Keratinocyte (primary cell): ENCODE results near the gene DYNLT2. TPM values are rescaled to one million over a fixed set of nuclear protein-coding genes. Genes with fewer than 3 reads are reported as not detected.

Experiments
- DNase-seq: peaks from one replicate; pipeline ENCODE4 v3.0.0-alpha.2; 2011; ENCODE audit warnings: low read depth, missing footprints, low spot score
- FAIRE-seq: peaks from 2 replicates; lab custom pipeline; 2011; peaks lifted over from hg19 to GRCh38; lab: Jason Lieb, UNC
- H2AFZ ChIP-seq: 2 replicates; pipeline ENCODE4 v1.6.0; 2012; ENCODE audit warnings: low read length, control low read depth, inconsistent platforms; ENCODE audit not compliant: control insufficient read depth
- H3K27ac ChIP-seq: 2 replicates; pipeline ENCODE4 v1.5.1; 2011; ENCODE audit warnings: low read length; ENCODE audit not compliant: control insufficient read depth, insufficient read depth
- H3K27me3 ChIP-seq: 3 replicates; pipeline ENCODE4 v1.6.0; 2011; ENCODE audit warnings: low read length; ENCODE audit not compliant: control insufficient read depth, insufficient read depth; ENCODE audit errors: extremely low read depth
- H3K36me3 ChIP-seq, 2 experiments: 2 replicates in 1 of 2; 3 replicates in 1 of 2; pipeline ENCODE4 v1.5.1; 2011; ENCODE audit warnings: low read length in 2 of 2, mild to moderate bottlenecking in 1 of 2; ENCODE audit not compliant: control insufficient read depth in 2 of 2, insufficient read depth in 2 of 2; ENCODE audit errors: extremely low read depth in 1 of 2
- H3K4me1 ChIP-seq: 3 replicates; pipeline ENCODE4 v1.5.1; 2011; ENCODE audit warnings: low read length; ENCODE audit not compliant: control insufficient read depth, insufficient read depth; ENCODE audit errors: extremely low read depth
- H3K4me2 ChIP-seq: 3 replicates; pipeline ENCODE4 v1.6.0; 2011; ENCODE audit warnings: low read depth, low read length; ENCODE audit not compliant: control insufficient read depth, insufficient read depth; ENCODE audit errors: extremely low read depth
- H3K4me3 ChIP-seq, 3 experiments: fragments of 200-600 bp in 1 of 3; sonication (generic) in 1 of 3; 2 replicates in 2 of 3; 3 replicates in 1 of 3; pipeline ENCODE4 v1.5.1; 2011 to 2016; ENCODE audit warnings: low read length in 3 of 3, mild to moderate bottlenecking in 3 of 3, control low read depth in 2 of 3, inconsistent platforms in 1 of 3, low read depth in 1 of 3, mixed read lengths in 1 of 3, mixed run types in 1 of 3, moderate library complexity in 1 of 3; ENCODE audit not compliant: control insufficient read depth in 2 of 3, insufficient read depth in 2 of 3; ENCODE audit errors: extremely low read depth in 1 of 3
- H3K79me2 ChIP-seq: 2 replicates; pipeline ENCODE4 v1.6.0; 2012; ENCODE audit warnings: low read length; ENCODE audit not compliant: control insufficient read depth, insufficient read depth
- H3K9ac ChIP-seq: 3 replicates; pipeline ENCODE4 v1.6.0; 2011; ENCODE audit warnings: low read length; ENCODE audit not compliant: control insufficient read depth, insufficient read depth; ENCODE audit errors: extremely low read depth
- H3K9me1 ChIP-seq: 3 replicates; pipeline ENCODE4 v1.6.0; 2011; ENCODE audit warnings: low read length; ENCODE audit not compliant: control insufficient read depth, insufficient read depth; ENCODE audit errors: extremely low read depth
- H3K9me3 ChIP-seq: 2 replicates; pipeline ENCODE4 v1.5.1; 2012; ENCODE audit warnings: low read depth, low read length; ENCODE audit not compliant: control insufficient read depth
- H4K20me1 ChIP-seq: 3 replicates; pipeline ENCODE4 v1.6.0; 2011; ENCODE audit warnings: low read length; ENCODE audit not compliant: control insufficient read depth, insufficient read depth; ENCODE audit errors: extremely low read depth
- CTCF ChIP-seq, 3 experiments: IDR thresholded peaks in 1 of 3; conservative IDR thresholded peaks in 1 of 3; optimal IDR thresholded peaks in 1 of 3; 2 replicates in 2 of 3; 3 replicates in 1 of 3; pipeline versions ENCODE3 to v1.5.1; 2011; ENCODE audit warnings: low read length in 3 of 3, mild to moderate bottlenecking in 3 of 3, moderate library complexity in 2 of 3, control low read depth in 1 of 3, inconsistent platforms in 1 of 3; ENCODE audit not compliant: insufficient read depth in 2 of 3; ENCODE audit errors: extremely low read depth in 1 of 3
- EZH2 ChIP-seq: IDR thresholded peaks from one replicate; pipeline ENCODE4 v1.6.1; 2012; ENCODE audit warnings: inconsistent platforms, mild to moderate bottlenecking, low read length, moderate library complexity
- dilution Hi-C: fragments of 300-500 bp; cut with MboI; formaldehyde crosslinking; loops from one replicate; pipeline ENCODE4 v1.7.0; 2020; ENCODE audit warnings: low sequenced_read_pairs; ENCODE audit not compliant: extremely low pct_ligation_motif_present
- polyA plus RNA-seq, 5 experiments: library from polyadenylated mRNA; depleted of rRNA in 3 of 5; stranded (reverse) in 3 of 5; stranded (forward) in 1 of 5; unstranded in 1 of 5; fragments of >200 nt; gene quantifications; 1 replicate in 1 of 5; 2 replicates in 3 of 5; 3 replicates in 1 of 5; pipeline versions ENCODE4 v1.2.1 to v1.2.3, GENCODE V29; 2011 to 2012; ENCODE audit warnings: missing spikeins in 2 of 5, low read depth in 1 of 5, low replicate concordance in 1 of 5

Gene DYNLT2
- polyA plus RNA-seq, 1 donor (not counting 4 experiments of a cell fraction or from before 2014, with no cell fraction given): 0.58 TPM

- Histone ChIP-seq H3K79me2 (no peaks in the 10 kb centered on the region), H4K20me1 (no peaks in the 10 kb centered on the region), H3K4me3 (no peak overlapping the region), H3K4me1 (no peaks in the 10 kb centered on the region), H3K9me3 (no peaks in the 10 kb centered on the region), H3K27me3 (no peaks in the 10 kb centered on the region), H2AFZ (no peak overlapping the region), H3K27ac (no peak overlapping the region), H3K36me3 (peaks cover 21 to 33% of the 10 kb centered on the region in 2 experiments), H3K9me1 (no peaks in the 10 kb centered on the region), H3K4me2 (no peak overlapping the region), H3K9ac (no peak overlapping the region)
- no peak for TF ChIP-seq CTCF (optimal IDR thresholded peaks at IDR 0.05 in 1 of 3, IDR thresholded peaks at IDR 0.05 in 1 of 3, conservative IDR thresholded peaks at IDR 0.05 in 1 of 3; ENCODE audit: extremely low read depth in 1 of 3, insufficient read depth in 2 of 3, low read length in 3 of 3)
- TF ChIP-seq EZH2: no peak
- FAIRE-seq (no peak), DNase-seq (no peak)
- dilution Hi-C loops: no loop called here
Measured at GRCh38 chr6:169763881-169764280, 12.5 kb upstream of the DYNLT2 start.

GRCh38 chr6:169763308-169763707 is 11.9 kb upstream of the DYNLT2 start:
- Histone ChIP-seq H3K9ac (no peak overlapping the region), H4K20me1 (no peaks in the 10 kb centered on the region), H3K4me1 (no peaks in the 10 kb centered on the region), H3K36me3 (peaks cover 20 to 34% of the 10 kb centered on the region in 2 experiments), H3K27me3 (no peaks in the 10 kb centered on the region), H3K9me1 (no peaks in the 10 kb centered on the region), H3K4me3 (no peak overlapping the region), H3K79me2 (no peaks in the 10 kb centered on the region), H3K27ac (no peak overlapping the region), H3K9me3 (no peaks in the 10 kb centered on the region), H2AFZ (no peak overlapping the region), H3K4me2 (no peak overlapping the region)
- DNase-seq (no peak), FAIRE-seq (no peak)
- TF ChIP-seq EZH2: no peak
- TF ChIP-seq CTCF (optimal IDR thresholded peaks at IDR 0.05 in 1 of 3, IDR thresholded peaks at IDR 0.05 in 1 of 3, conservative IDR thresholded peaks at IDR 0.05 in 1 of 3; ENCODE audit: extremely low read depth in 1 of 3, insufficient read depth in 2 of 3, low read length in 3 of 3): no peak
- dilution Hi-C loops: no loop called here
